ENCODE results near the gene VWC2.

GRCh38 chr7:49878627-49879026 is 105.2 kb downstream of the VWC2 start:
- TF ChIP-seq CHD1 (IDR thresholded peaks at IDR 0.05; ENCODE audit: low read depth, low read length) (no peak), CTCF (conservative IDR thresholded peaks at IDR 0.05; ENCODE audit: low read depth, low read length) (no peak), MXI1 (IDR thresholded peaks at IDR 0.05; ENCODE audit: borderline replicate concordance, low read depth, low read length) (no peak), POLR2A (IDR thresholded peaks at IDR 0.05; ENCODE audit: low read depth, low read length) (no peak), NFE2L2 (IDR thresholded peaks at IDR 0.05; ENCODE audit: low read depth, low read length) (no peak), RFX5 (IDR thresholded peaks at IDR 0.05; ENCODE audit: low read depth, low read length) (no peak), SMC3 (IDR thresholded peaks at IDR 0.05; ENCODE audit: low read depth, low read length) (no peak), RAD21 (IDR thresholded peaks at IDR 0.05; ENCODE audit: low read length) (no peak), CEBPB (IDR thresholded peaks at IDR 0.05; ENCODE audit: low read depth, low read length) (no peak), MAZ (IDR thresholded peaks at IDR 0.05; ENCODE audit: borderline replicate concordance, low read depth, low read length) (no peak)
- TF ChIP-seq, protein P1, sequence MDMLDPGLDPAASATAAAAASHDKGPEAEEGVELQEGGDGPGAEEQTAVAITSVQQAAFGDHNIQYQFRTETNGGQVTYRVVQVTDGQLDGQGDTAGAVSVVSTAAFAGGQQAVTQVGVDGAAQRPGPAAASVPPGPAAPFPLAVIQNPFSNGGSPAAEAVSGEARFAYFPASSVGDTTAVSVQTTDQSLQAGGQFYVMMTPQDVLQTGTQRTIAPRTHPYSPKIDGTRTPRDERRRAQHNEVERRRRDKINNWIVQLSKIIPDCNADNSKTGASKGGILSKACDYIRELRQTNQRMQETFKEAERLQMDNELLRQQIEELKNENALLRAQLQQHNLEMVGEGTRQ (IDR thresholded peaks at IDR 0.05; ENCODE audit: low read depth, low read length): no peak

All from IMR-90 (cell line).